Urinary bladder (tissue), 4 donors: Measurements from ENCODE around the gene TBL1XR1. TPM values are rescaled to one million over a fixed set of nuclear protein-coding genes. Genes with fewer than 3 reads are reported as not detected.

Source experiments
- DNase-seq: peaks from one replicate; pipeline ENCODE4 v3.0.0-alpha.2; 2015; ENCODE audit errors: extremely low spot score
- H3K27ac ChIP-seq: one replicate; pipeline ENCODE4 v1.5.1; 2013; ENCODE audit warnings: low read depth, mild to moderate bottlenecking, moderate library complexity
- H3K36me3 ChIP-seq: one replicate; pipeline ENCODE4 v1.6.1; 2013; ENCODE audit warnings: mild to moderate bottlenecking, moderate library complexity; ENCODE audit not compliant: insufficient read depth
- H3K4me1 ChIP-seq: one replicate; pipeline ENCODE4 v1.6.1; 2013; ENCODE audit warnings: mild to moderate bottlenecking, moderate library complexity; ENCODE audit not compliant: insufficient read depth
- H3K4me3 ChIP-seq: one replicate; pipeline ENCODE4 v1.5.1; 2013; ENCODE audit warnings: low read depth, low read length
- WGBS: extraction: QIAGEN DNeasy Blood & Tissue Kit; methylation state at CpG from one replicate; pipeline ENCODE4 v1.1.7; 2013; 5-methylcytosine and 5-hydroxymethylcytosine counted together
- polyA plus RNA-seq: library from polyadenylated mRNA; stranded (reverse); fragments of 200-250 nt; gene quantifications from one replicate; pipeline ENCODE4 v1.2.3, GENCODE V29; 2013
- total RNA-seq: library from RNA; depleted of rRNA; stranded (reverse); fragments of >200 nt; gene quantifications from one replicate; pipeline ENCODE4 v1.2.3, GENCODE V29; 2014
- donor health status: healthy with polysubstance abuse.
- donor health status: healthy.

TBL1XR1 gene
- total and polyA plus RNA-seq, 2 donors: 21.7 to 252 TPM

GRCh38 chr3:177137774-177138705, 59.2 kb downstream of the TBL1XR1 start:
- H3K4me1 ChIP-seq: no peaks in the 10 kb centered on the region
- 90% methylated on average over 7 of the region's 7 CpGs for WGBS

DNA sequence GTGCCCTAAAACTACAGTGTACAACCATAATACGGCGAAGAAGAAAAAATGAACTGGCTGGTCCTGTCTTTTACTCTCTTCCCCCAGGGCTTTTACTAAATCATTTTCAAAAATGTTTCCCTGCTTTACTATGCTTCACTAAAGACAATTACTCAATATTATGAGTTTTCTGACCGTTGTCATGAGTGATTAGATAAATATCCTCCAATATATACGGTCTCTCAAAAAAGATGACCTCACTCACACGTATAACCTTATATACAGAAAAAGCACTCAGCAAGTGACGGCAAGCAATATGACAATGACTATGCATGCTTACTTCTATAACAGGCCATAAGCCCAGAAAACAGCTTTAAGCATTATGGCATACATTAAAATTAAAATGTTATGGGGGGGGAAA, 60.5 kb downstream of the TBL1XR1 start:
- 88% methylated on average over 6 of the region's 6 CpGs for WGBS
- no peaks in the 10 kb centered on the region for H3K4me1 ChIP-seq
- H3K4me3 ChIP-seq: no peak overlapping the region
- H3K27ac ChIP-seq: no peak overlapping the region
- DNase-seq: no peak
- no peaks in the 10 kb centered on the region for H3K36me3 ChIP-seq

More at GRCh38 chr3:177137774-177138705, 59.2 kb downstream of the TBL1XR1 start:
- Histone ChIP-seq H3K36me3 (no peaks in the 10 kb centered on the region), H3K4me3 (no peak overlapping the region), H3K27ac (no peak overlapping the region)
- no peak for DNase-seq

GRCh38 chr3:177135841-177136492, 61.3 kb downstream of the TBL1XR1 start:
- H3K4me1 ChIP-seq: no peaks in the 10 kb centered on the region
- 83% methylated on average over 10 of the region's 10 CpGs for WGBS
- DNase-seq: no peak
- H3K4me3 ChIP-seq: no peak overlapping the region
- H3K36me3 ChIP-seq: no peaks in the 10 kb centered on the region
- peak overlapping the region; percentile 18 for H3K27ac ChIP-seq

GRCh38 chr3:177134816-177135210, 62.5 kb downstream of the TBL1XR1 start:
- Histone ChIP-seq H3K4me3 (no peak overlapping the region), H3K36me3 (no peaks in the 10 kb centered on the region), H3K27ac (no peak overlapping the region), H3K4me1 (no peaks in the 10 kb centered on the region)
- DNase-seq: no peak
- WGBS: 95% methylated on average over 8 of the region's 8 CpGs

DNA sequence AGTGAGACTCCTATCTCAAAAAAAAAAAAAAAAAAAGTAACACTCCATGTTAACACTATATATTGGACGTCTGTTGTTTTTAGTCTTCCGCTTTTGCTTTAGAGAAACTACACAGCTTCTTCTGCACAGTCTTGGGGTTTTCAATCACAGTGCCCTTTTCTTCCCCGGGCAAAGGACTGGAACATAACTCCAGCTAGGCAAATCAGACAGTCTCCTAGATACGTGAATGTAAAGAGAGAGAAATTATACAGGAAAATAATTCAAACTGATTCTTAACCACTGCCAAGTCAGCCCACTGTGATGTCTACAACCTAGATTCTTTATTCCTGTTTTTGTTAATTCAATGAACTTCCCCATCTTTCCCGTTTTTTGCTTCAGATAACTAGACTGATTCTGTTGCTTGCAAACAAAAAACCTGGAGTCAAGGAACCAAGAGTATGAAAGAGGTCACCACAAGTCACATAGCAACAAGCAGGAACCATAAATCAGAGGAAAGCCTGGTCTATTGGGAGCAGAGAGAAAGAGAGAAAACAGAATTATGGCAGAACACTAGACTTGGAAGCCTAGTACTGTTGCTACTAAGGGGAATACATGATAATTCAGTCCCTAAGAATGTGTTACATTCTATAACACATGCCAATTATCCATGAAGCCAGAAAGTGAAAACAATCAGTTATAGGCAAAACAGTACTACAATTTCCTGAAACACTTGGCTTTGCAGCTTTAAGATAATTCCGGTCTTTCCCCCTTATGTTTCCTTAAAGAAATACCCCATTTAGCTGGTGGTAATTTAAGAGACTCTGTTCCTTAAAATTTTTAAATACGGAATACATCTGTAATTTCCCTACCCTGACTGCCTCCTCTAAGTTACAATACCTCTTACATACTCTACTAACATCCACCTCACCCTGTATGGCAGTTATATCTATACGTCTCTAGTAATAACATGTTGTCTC, 63.1 kb downstream of the TBL1XR1 start:
- DNase-seq: no peak
- Histone ChIP-seq H3K4me1 (no peaks in the 10 kb centered on the region), H3K4me3 (no peak overlapping the region), H3K36me3 (no peaks in the 10 kb centered on the region), H3K27ac (no peak overlapping the region)
- WGBS: 76% methylated on average over 8 of the region's 8 CpGs

GRCh38 chr3:177131927-177132636, 65.2 kb downstream of the TBL1XR1 start:
- no peaks in the 10 kb centered on the region for H3K4me1 ChIP-seq
- 63% methylated on average over 6 of the region's 6 CpGs for WGBS
- no peak overlapping the region for H3K27ac ChIP-seq
- no peak overlapping the region for H3K4me3 ChIP-seq
- no peaks in the 10 kb centered on the region for H3K36me3 ChIP-seq
- no peak for DNase-seq

DNA sequence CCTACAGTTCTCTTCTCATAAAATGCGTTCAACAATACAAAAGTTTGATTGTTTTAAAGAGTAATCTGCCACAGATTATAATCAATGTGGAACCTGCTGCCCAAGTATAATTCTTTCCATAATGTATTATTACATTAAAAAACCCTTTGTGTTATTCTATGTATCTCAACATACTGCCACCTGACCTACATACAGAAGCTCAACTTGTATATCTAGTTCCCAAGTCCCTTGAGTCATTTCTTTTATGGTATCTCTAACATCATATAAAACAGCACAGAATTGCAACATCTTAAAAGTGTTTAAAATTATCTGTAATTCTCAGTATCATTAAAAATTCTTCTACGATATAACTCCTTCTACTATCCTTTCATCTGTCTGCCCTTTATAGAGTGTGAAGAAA, 70.3 kb downstream of the TBL1XR1 start:
- Histone ChIP-seq H3K4me1 (no peaks in the 10 kb centered on the region), H3K36me3 (no peaks in the 10 kb centered on the region), H3K4me3 (no peak overlapping the region), H3K27ac (no peak overlapping the region)
- no peak for DNase-seq
- WGBS: 73% methylated on average over 2 of the region's 2 CpGs

DNA sequence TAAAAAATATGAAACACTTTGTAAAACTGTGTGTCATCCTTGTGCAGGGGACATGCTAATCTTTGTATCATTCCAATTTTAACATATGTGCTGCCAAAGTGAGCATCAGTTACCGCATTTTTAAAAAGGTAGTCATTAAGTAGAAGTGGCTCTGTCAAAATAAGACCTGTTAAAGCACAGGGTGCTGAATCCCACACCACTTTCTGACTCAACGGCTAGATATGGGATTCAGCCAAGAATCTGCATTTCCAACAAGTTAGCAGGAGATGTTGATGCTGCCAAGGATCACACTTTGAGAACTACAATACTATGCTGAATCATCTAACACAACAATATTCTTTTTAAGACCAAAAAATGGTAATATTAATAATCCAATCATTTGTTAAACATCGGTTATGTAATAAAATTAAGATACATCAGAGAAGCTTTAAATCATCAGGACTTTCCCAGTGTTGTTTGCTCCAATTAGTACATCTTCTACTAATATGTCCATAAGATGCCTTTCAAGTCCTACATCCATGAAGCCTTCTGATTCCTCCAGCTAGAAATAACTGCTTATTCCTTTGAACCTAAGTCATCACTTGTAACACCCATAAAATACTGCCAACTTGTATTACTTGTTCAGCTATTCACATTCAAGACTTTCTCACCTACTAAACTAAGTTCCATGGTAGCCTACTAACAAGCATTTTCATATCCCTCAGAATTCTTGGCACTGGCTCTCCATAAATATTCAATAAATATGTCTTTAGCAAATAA, 71.1 kb downstream of the TBL1XR1 start:
- WGBS: 55% methylated on average over 3 of the region's 3 CpGs
- no peak overlapping the region for H3K27ac ChIP-seq
- H3K36me3 ChIP-seq: no peaks in the 10 kb centered on the region
- no peak overlapping the region for H3K4me3 ChIP-seq
- no peak for DNase-seq
- no peaks in the 10 kb centered on the region for H3K4me1 ChIP-seq

GRCh38 chr3:177124882-177125281, 72.4 kb downstream of the TBL1XR1 start:
- peaks cover 1% of the 10 kb centered on the region for H3K4me1 ChIP-seq
- WGBS: 88% methylated on average over 1 of the region's 1 CpG

DNA sequence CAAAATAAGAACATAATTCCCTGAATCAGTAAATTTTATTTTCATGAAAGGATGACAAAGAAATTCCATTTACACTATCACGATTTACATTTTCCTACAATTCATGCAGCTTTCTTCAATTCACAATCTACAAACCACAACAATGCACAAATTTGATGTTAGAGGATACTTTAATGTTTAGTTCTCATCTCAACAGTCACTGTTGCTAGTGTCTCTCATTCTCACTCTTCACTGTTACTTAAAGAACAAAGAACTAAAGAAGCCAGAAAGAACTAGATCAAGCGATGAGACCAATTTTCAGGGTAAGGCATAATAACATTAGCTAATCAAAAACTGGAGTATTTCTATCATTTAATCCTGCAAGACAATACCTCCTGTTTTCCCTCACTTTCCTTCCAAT, 73.5 kb downstream of the TBL1XR1 start:
- H3K27ac ChIP-seq: no peak overlapping the region
- H3K4me3 ChIP-seq: no peak overlapping the region
- H3K36me3 ChIP-seq: no peaks in the 10 kb centered on the region
- WGBS: 85% methylated on average over 2 of the region's 2 CpGs
- peaks cover 3% of the 10 kb centered on the region for H3K4me1 ChIP-seq
- no peak for DNase-seq

More at GRCh38 chr3:177124882-177125281, 72.4 kb downstream of the TBL1XR1 start:
- Histone ChIP-seq H3K36me3 (no peaks in the 10 kb centered on the region), H3K27ac (no peak overlapping the region), H3K4me3 (no peak overlapping the region)
- DNase-seq: no peak

DNA sequence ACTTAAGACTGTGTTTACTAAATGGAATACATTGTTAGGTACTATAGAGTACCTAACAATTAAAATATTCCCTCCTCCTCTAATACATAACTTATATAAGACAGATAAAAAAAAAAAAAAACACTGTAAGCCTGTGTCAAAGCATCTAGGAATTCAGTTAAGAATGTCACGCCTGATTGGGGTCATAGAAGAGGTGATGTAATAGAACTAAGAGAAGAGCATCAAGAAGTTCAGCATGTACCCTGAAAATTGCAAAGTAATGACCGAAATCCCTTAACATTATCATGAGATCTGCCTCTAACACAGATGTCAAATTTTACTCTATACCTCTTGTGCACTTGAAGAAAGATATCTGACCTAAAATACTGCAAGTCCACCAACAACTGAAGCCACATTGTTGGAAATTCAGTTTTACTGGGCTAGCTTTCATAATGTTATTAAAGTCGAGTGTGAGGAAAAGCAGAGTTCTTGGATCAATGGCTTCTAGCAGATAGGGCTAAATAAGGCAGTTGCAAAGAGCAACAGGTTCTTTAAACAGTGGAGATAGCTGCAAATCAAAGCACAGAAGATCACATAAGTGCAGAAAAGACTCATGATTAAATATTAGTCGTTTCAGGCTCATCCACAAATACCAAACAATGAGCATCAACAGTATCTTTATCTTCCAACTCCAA, 75.0 kb downstream of the TBL1XR1 start:
- Histone ChIP-seq H3K4me1 (peaks cover 3% of the 10 kb centered on the region), H3K27ac (no peak overlapping the region), H3K4me3 (no peak overlapping the region), H3K36me3 (no peaks in the 10 kb centered on the region)
- DNase-seq: no peak
- WGBS: 50% methylated on average over 4 of the region's 4 CpGs

- Histone ChIP-seq H3K4me3 (no peak overlapping the region), H3K4me1 (peaks cover 3% of the 10 kb centered on the region), H3K27ac (no peak overlapping the region), H3K36me3 (no peaks in the 10 kb centered on the region)
- WGBS: 78% methylated on average over 3 of the region's 3 CpGs
- no peak for DNase-seq
Measured at GRCh38 chr3:177119829-177120228, 77.5 kb downstream of the TBL1XR1 start.
